AG09319 (cell line): ENCODE measurements around the gene KRT4.

ENCODE experiments used
- DNase-seq: peaks from one replicate; pipeline ENCODE4 v3.0.0-alpha.2; 2010; ENCODE audit warnings: low read depth; ENCODE audit errors: extremely low read depth
- TF ChIP-seq, protein P1 (sequence below): IDR thresholded peaks from 2 replicates; pipeline ENCODE4 v1.5.1; 2011; ENCODE audit warnings: low read depth, mild to moderate bottlenecking, inconsistent platforms, low read length, moderate library complexity

KRT4 gene

GRCh38 chr12:52819731-52820510 is 6.0 kb upstream of the KRT4 start:
- no peak for DNase-seq
- TF ChIP-seq, protein P1, sequence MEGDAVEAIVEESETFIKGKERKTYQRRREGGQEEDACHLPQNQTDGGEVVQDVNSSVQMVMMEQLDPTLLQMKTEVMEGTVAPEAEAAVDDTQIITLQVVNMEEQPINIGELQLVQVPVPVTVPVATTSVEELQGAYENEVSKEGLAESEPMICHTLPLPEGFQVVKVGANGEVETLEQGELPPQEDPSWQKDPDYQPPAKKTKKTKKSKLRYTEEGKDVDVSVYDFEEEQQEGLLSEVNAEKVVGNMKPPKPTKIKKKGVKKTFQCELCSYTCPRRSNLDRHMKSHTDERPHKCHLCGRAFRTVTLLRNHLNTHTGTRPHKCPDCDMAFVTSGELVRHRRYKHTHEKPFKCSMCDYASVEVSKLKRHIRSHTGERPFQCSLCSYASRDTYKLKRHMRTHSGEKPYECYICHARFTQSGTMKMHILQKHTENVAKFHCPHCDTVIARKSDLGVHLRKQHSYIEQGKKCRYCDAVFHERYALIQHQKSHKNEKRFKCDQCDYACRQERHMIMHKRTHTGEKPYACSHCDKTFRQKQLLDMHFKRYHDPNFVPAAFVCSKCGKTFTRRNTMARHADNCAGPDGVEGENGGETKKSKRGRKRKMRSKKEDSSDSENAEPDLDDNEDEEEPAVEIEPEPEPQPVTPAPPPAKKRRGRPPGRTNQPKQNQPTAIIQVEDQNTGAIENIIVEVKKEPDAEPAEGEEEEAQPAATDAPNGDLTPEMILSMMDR = no peak

DNA sequence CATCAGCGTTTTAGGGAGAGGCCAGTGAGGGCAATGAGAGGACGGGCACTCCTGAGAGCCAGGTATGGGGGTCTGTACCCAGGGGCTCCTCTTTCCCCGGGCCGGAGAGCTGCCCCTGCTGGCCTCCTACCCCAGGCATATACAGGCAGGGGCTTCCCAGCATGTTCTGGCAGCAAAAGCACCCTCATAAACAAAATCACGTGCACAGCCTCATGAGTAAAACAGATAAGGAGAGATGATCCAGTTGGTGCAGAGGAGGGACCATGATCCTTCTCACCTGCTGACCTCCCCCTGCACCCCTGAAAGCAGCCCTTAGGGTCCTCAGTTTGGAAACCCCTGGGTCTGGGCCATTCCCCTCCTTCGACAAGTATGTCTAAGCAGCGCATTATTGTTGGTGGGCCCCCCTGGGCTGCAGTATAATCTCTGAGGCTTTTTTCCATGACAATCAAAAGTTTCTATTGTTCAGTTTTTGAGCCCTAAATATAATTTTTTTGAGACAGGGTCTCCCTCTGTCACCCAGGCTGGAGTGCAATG is 5.0 kb upstream of the KRT4 start:
- DNase-seq = no peak
- TF ChIP-seq, protein P1 = no peak

DNA sequence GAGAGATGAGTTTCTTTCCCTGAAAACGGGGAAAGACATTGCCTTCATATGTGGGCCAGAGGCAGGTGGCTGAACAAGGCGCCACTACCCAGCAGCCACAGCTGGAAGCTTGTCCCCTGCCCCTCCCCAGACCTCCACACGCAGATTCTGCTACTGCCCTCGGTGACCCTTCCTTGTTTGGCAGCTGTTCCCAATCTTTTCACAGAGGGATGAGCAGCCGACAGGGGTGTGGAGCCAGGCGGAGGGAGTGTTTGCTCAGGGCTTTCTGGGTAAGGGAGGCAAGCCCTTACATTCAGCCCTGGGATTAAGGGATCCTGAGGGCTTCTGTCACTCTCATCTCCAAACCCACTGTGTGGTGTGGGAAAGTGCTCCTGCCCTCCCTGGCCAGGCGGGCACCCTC is 4.5 kb upstream of the KRT4 start:
- TF ChIP-seq, protein P1 = no peak
- no peak for DNase-seq

GRCh38 chr12:52817699-52818238 is 3.9 kb upstream of the KRT4 start:
- DNase-seq = no peak
- TF ChIP-seq, protein P1 = no peak

DNA sequence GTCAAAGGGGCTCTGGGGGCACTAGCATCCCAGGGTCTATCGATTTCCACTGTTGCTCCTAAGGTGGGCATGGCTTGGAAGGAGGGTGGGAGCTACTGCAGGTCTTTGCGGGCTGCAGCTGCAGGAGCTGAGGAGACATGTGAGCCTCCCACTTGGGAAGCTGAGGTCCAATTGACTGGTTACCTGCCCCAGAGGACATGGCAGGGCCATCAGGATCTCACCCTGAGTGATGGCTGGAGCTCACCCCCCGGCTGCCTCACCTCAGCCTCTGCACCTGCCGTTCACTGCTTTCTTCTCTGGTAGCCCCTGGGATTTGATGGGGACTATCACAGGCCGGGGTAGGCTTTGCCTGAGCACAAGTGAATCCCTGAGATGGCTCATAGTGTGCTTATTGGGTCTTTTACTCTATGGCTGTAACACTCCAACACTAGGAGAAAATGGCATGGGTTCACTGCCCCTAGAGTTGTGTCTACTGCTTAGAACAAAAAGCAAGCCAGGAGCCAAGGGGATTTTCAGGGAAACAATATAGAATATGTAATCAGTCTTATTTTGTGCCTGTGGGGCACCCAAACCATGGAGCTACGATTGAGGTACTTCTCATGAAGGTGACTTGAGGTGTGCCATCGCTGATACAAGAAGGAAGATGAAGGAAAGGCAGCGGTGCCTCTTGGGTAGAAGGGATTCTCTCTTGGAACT is 3.2 kb upstream of the KRT4 start:
- DNase-seq = no peak

DNA sequence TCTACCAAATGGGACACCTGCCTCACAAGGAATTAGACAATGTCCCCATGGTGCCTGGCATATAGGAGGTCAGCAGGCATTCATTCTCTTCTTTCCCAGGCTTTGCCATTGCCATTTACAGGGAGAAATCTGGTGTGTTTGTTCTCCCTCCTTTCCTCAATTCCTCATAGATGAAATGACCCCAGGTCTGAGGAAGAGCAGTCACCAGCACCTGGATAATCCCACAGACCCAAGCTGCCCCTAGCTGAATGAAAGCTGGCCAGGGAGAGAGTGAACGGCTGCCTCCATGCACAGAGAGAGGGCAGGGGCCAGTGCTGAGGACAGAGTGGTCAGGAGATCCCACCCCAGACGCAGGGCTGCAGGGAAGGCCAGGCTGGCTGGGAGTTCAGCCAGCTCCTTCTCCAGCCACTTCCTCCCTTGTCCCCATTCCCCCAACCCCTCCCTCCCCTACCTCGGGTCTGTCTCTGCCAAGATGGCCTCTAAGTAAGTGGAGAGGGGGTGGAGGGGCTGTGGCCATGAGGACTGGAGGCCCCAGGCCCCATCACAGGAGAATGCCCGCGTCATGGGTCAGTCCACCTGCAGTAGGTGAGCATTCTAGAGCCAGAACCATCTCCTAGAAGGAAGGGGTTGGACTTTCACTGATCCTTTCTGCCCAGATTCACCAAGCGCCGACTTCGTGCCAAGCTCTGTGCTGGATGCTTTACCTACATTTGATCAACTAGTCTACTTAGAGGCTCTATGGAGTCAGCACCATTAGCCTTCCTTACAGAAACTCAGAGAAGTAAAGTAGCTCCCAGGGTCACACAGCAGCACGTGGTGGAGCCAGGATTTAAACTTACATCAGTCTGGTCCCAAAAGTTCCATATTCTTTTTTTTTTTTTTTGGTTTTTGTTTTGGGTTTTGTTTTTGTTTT is 2.0 kb upstream of the KRT4 start:
- TF ChIP-seq, protein P1 = no peak
- no peak for DNase-seq

More for the DNA sequence above, 3.2 kb upstream of the KRT4 start:
- TF ChIP-seq, protein P1 = no peak
